GM23248 (cell line): ENCODE measurements around the gene HSFX3.

ENCODE experiments used
- EZH2 ChIP-seq: fragments of 200-600 bp; sonication (generic); IDR thresholded peaks from 2 replicates; pipeline ENCODE4 v1.6.1; 2018; ENCODE audit warnings: antibody characterized with exemption, mild to moderate bottlenecking; ENCODE audit not compliant: insufficient read depth, poor library complexity, severe bottlenecking
- EZH2phosphoT487 ChIP-seq: fragments of 200-600 bp; sonication (generic); IDR thresholded peaks from 2 replicates; pipeline ENCODE4 v1.6.1; 2018; ENCODE audit warnings: antibody characterized with exemption, moderate library complexity, mild to moderate bottlenecking, low read depth; ENCODE audit not compliant: insufficient read depth

DNA sequence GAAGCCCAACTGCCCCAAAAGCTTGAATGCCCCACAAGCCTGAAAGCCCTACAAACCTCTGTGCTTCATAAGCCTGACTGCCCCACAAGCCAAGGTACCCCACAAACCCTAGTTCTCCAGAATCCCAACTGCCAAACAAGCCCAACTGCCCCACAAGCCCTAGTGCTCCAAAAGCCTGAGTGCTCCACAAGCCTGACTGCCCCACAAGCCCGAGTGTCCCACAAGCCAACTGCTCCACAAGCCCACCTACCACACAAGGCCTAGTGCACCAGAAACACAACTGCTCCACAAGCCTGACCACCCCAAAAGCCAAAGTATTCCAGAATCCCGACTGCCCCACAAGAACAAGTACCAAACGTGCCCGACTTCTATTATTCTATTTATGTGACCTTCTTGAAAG is 13.6 kb upstream of the HSFX3 start:
- no peak for TF ChIP-seq EZH2
- TF ChIP-seq EZH2phosphoT487, result no peak
